GM19438 (cell line): ENCODE measurements around the gene ATXN10.

ENCODE experiments used
- ATAC-seq: cut with Tn5 transposase; IDR thresholded peaks from one replicate; pipeline ENCODE4 v1.9.1; 2021; ENCODE audit warnings: low read depth; ENCODE audit not compliant: unreplicated experiment

ATXN10 gene

DNA sequence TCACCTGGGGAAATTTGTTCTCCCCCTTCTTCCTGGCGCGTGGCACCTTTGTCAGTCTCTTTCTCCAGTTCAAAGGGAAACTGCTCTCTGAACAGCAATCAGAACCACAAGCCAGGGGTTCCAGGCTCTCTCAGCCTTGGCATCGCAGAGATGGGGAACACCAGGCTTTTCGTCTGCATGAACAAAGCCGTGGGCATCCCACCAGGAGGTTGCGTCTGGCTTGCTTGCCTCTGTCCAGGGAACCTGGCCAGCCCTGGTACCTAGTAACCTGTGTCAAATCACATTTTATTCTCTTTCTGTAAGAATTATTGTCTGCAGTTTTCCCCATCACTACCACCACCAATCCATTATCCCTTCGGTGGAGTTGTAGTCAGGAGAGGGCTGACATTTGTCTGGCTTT lies 198.4 kb downstream of the ATXN10 start:
- no peak for ATAC-seq

DNA sequence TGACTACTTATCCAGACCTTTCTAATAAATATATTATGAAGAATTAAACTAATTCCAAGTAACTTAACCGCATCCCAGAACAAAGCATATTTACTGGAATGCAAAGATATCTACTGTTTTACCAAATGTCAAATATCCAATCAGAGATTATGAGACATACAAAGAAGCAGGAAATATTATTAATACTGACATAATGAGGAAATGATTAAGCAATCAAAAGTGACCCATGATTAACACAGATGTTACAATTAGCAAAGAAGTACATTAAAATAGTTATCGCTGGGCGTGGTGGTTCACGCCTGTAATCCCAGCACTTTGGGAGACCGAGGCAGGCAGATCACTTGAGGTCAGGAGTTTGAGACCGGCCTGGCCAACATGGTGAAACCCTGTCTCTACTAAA lies 200.1 kb downstream of the ATXN10 start:
- ATAC-seq, result no peak

DNA sequence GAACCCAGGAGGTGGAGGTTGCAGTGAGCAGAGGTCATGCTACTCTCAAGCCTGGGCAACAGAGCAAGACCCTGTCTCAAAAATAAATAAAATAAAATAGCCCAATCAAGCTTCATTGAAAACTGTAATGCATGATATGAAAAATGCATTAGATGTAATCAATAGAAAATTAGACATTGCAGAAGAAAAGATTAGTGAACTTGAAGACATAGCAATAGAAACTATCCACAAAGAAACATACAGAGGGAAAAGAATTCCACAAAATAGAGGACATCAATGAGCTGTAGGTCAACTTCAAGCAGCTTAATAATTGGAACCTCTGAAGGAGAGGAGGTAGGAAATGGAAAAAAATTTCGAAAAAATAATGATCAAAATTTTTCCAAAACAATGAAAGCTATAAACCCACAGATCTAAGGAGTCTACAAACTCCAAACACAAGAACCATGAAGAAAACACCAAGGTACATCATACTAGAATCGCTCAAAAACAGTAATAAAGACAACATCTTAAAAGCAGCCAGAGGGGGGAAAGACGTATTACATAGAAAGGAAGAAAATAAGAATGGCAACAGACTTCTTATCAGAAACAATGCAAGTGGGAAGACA lies 201.1 kb downstream of the ATXN10 start:
- ATAC-seq, result no peak

DNA sequence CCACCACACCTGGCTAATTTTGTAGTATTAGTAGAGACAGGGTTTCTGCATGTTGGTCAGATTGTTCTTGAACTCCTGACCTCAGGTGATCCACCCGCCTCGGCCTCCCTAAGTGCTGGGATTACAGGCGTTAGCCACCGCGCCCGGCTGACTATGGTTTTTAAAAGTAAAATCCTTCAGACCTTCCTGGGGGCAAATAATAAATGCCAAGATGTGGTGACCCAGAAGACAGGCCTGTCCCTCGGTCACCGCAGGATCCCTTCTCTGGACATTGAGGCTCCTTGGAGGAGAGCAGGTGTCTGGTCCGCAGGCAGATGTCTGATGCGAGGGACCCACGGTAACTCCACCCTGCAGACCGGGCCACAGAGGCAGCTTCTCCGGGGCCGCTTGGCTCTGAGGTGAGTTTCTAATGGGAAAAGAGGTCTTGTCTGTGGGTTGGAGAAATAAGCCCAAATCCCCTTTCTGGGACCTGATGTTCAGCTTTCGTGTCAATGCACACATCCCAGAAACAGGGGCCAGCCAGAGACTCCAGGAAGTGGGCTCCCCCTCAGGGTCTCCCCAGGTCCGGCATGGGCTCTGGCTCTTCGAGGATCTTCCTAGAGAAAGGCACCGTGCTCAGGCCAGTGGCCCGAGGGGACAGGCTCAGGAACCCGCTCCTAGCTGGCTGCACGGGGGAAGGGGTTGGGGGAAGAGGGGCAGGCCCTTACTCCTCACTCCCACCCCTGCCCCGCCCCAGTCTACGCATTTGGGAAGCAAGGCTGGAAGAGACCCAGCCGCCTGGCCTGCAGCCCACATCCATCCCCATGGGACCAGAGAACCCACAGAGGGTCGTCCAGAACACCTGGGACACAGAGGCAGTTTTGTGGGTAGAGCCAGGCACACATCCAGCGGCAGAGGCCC lies 204.8 kb downstream of the ATXN10 start:
- ATAC-seq, result no peak

DNA sequence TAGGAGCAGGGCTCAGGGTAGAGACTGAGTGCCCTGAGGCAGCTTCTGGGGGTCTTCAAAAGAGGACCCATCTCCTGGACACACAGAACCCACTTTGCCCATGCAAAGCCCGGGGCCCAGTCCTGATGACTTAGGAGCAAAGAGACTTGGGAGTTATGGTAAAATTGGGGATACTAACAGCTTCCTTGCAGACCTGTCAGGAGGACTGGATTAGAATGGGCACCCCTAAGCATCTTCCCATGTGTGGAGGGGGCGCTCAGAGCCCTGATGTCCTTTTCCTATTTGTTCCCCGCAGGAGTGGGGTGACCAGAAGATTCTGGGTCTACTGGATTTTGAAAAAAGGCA lies 205.4 kb downstream of the ATXN10 start:
- no peak for ATAC-seq

DNA sequence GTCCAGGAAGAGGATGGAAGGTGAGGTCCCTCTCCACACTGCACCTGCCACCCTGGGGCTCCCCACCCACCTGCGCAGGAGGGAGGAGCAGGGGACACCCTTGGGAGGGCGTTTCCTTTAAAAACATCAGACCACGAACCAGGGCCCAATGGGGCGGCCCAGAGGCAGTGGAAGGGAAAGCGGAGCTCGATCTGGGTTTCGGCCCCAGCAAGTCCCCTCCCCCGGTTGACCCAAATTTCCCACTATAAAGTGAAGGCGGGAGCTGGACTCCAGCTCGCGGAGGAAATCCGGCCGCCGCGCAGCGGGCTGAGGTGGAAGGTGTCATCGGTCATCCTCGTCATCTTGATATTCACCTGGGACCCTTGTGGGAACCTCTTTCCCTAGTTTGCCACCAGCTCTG lies 206.0 kb downstream of the ATXN10 start:
- ATAC-seq, result no peak

DNA sequence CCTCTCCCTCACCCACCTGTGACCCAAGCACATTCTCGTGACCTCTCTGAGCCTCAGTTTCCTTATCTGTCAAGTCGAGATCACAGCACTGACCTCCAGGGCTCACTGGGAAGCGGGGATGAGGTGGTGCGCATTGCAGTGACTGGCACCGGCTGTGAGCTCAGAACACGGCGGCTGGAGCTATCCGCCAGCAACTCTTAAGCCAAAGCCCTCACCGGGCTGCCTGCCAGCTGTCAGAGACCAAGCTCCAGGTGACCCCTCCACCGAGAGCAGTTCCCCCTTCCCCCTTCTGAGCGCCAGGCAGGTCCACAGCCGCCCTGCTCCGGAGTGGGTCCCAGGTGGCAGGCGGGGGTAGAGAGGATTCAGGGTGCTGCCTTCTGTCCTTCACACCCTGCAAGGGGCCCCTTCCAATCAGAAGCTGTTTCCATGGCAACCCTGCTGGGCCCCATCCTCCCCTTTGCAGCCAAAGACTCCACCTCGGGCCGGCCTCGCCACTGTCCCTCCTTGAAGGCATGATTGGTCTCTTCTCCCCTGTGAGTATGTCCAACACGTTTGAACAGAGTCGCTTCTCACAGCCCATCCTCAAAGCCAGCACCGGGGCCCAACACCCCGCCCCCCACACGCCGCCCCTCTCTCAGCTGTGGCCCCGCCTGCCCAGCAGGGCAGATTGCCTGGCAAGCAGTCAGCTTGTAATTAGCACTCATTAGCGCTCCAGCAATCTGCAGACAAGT lies 206.6 kb downstream of the ATXN10 start:
- ATAC-seq, result no peak

DNA sequence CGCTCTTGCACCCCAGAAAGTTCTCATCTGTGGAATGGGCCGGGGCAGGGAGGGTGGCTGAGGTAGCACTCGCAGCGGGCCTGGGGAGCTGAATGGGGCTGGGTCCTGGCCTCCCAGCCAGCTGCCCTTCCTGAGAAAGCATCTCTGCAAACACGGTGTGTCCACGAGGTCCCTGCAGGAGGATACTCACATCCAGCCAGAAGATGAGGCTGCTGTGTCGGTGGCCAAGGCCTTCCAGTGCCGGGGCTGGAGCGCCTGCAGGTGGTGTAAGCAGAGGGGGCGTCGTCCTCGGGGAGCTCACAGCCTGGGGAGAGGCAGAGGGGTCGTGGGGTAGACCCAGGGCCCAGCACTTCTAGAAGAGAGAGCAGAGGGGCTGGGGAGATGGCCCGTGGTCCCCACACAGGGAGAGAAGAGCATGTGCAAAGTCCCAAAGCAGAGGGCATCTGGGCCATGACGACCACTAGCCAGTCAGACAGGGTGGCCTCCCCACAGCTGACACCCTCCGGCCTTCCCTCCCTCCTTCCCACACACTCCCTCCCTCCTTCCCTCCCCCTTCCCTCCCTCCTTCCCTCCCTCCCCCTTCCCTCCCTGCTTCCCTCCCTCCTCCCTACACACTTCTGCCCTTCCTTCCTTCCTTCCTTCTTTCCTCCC lies 207.4 kb downstream of the ATXN10 start:
- no peak for ATAC-seq

DNA sequence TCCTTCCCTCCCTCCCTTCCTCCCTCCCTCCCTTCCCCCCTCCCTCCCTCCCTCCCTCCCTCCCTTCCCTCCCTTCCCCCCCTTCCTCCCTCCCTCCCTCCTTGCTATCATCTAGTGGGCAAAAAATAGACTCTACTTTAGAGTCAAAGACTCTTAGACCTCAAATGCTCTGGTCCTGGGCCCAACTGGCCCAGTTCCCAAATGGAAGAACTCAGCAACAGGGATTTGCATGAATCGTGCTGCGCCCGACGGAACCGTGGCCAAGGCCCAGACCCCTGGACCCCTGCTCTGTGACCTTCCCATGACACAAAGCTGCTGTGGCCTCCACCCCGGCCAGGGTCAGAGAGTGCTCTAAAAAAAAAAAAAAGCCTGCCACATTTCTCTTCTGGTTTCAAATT lies 207.9 kb downstream of the ATXN10 start:
- ATAC-seq, result no peak

DNA sequence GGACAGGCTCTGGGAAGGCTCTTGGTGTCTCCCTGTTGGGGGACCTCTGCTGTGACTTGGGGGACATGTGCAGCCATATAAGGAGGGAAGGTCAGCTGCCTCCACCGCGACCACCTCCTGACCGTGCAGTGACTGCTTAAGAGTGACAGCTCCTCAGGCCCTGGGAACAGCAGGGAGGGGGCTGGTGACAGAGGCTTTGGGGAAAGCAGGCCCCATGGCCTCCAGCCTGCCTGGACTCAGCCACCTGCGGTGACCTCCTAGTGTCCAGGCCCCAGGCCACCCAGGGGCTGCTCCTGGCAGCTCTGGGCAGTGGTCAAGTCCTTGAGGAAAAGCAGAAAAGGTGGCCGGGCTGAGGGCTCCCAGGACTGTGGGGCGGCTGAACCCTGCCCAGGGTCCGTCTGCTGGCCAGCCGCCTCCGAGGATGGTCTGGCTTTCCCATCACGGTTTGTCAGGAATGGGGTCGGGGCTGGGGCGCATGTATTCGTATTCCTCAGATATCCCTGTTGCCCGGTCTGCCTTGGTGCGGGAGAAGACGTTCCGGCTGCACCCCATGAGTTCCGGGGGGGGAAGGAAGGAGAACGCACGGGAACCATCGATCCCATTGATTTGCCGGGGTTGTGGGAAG lies 208.6 kb downstream of the ATXN10 start:
- no peak for ATAC-seq

DNA sequence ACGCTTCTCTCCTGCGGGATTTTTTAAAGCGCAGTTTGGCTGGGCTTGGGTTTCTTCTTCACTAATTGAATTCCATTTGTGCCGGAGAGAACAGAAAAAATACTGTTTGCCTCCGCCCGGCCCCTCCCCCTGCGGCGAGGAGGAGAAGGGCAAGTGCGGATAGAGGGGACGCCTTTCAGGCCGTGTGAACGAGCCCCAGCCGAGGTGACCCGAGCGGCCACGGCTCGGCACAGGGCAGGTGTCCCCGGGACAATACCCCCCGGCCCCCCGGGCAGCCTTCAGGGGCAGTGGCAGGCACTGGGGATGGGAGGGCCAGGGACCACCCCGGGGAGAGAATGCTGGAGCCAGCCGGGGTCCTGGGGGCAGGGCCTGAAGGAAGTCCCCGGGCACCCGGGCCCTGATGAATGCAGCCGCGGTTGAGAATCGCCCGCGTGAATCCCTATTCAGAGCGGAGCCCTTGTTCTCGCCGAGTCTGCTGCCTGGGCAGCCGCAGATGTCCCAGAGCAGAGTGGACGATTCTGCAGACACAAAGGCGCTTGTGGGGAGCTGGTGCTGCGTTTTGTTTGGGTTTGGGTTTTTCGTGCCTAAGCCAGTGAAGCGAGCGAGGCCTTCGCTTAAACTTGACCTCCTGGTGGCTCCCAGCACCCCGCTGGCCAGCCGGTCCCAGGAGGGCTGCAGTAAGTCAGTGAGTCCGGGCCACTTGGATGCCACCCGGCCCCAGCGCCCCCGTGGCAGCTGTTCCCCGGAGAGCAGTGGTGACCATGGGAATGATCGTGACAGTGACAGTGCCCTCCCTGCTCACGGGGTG lies 209.3 kb downstream of the ATXN10 start:
- ATAC-seq, result no peak

DNA sequence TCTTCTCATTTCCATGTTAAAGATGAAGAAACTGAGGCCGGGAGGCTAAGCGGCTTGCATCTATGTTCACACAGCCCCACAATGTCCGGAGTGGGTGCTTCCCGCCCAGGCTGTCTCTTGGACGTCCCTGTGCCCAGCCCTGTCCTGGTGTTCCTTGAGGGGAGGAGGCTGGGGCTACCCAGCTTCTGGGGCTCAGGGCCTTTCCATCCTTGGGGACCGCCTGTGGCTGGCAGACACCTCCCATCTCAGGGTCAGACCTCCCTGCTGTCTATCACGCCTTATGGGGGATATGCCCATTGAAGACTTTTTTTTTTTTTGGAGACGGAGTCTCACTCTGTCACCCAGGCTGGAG lies 209.9 kb downstream of the ATXN10 start:
- no peak for ATAC-seq

DNA sequence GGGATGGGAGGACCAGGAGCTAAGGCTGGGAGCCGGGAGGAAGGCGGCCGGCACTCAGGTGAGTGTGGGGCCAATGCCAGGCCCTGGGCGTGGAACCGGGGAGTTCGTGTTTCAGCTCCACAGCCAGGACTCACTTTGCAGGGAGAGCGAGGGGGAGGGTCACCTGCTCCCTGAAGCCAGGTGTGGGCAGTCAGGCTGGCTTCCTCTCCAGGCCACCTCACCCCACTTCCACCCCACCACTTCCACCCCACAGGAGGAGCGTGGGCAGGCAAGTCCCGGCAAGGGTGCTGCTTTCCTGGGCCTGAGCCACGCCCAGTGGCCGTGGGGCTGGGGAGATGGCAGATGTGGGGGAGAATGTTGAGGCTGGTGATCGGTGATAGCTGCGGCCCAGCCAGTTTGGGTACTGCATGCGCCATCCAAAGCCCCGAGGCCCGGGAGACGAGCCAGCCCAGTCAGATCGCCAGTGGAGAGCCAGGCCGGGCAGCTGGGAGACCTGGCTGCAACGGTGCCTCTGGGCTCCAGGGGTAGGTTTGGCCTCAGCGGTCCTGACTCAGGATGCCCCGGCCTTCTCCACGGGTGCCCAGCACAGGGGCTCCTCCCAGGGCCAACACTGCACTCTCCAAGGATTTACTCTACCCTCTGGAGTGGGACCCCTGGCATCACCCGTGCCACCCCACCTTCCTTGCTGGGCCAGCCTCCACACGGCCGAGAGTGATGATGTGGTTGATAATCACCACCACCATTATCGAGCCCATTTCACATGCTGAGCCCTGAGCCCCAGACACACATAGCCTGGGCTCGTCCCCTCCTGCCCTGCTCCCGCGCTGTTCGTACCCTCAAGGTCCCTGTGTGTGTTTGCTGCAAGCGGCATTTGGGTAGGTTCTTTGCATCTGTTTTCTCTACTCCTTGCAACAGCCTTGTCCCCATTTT lies 211.5 kb downstream of the ATXN10 start:
- ATAC-seq, result no peak

DNA sequence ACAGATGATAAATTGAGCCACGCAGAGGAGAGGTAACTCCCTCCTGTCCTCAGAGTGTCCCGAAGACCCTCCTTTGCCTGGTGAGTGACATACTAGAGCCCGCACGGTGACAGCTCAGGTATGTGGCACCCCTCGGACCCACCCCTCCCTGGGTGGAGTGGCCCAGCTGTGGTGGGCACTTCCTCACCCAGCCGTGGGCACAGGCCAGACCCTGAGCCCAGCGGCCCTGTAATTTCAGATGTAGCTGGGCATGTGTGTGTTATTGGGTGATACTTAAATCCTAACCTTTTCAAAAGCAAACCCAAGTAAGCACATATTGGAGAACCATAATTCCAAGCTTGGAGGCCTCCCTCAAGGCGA lies 212.2 kb downstream of the ATXN10 start:
- ATAC-seq, result no peak

DNA sequence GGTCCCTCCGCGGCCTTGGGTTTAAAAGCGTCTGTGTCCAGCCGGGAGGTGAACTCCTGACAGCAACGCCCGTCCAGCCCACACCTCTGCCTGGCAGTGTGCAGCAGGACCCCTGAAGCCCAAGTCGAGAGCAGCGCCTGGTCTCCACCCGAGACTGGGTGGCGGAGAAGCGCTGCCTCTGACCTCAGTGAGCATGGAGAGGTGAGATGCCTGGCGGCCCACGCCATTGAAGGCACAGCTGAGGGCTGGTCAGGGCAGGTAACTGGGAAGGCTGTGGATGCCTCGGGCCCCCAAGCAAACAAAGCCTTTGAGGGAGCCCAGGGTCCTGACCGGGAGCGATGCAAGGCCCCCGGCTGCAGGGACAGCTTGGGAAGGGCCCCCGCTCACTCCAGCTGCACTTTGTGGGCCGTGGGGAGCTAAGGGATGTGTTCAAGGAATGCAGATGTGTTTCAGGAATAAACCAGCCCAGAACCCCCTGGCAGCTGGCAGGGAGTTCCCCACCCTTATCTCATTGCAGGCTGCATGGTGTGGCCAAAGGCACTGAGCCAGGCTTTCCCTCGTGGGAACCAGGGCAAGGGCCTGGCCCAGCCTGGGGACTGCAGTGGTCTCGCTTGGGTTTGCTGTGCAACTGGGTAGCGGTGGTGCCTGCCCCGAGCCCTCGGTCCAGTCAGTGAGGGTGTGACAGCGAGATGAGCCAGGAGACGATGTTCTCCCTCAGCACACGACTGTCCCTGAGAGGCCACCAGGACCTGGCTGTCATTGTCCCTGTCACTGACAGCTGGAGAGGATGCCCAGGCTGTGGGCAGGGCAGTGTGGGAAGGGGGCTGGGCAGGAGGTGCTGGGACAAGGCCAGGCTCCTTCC lies 212.8 kb downstream of the ATXN10 start:
- no peak for ATAC-seq

DNA sequence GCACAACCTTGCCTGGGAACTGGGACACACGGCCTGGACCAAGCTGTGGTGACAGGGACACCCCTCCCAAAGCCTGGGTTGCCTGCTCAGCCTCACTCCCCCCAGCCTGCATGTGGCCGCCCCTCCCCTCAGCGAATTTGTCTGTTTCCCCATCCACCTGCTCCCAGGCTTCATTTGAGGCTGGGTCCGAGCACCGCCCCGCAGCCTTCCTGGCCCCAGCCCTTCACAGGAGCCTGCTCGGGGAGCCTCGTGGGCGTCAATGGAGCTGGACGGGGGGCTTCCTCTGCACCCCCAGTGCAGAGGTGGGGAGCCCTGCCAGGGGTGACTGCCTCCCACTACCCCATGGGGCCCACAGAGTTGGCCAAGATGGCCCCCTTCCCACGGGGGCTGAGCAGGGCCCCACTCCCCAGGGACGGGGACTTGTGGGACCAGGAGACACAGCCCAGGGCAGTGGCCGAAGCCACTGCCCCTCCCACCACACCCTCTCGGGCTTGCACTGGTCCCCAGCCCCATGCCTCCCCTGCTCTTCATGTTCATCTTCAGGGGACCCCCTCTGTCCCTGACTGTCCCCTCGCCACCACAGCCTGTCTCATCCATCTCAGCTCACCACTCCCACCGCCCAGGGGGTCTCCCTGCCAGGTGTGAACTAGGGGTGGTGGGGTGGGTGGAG lies 213.7 kb downstream of the ATXN10 start:
- ATAC-seq, result no peak

DNA sequence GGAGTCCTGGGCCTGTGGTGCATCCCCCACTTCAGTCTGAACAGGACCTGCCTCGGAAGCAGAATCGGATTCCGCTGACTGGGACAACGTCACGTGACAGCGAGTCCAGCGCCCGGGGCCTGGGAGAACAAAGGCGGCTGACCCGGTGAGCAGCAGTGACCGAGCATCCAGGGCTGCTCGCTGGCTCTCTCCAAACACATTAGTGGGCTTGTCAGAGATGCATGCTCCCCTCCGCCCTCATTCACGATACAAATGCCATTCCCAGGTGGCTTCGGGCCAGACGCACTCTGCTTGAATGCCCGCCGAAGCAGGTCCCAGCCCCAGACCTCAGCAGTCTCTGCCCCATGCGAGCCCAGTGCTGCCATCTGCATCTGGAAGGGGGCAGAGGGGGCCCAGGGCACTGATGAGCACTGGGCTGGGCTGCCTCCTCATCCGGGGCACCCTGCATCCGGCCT lies 214.3 kb downstream of the ATXN10 start:
- no peak for ATAC-seq
